SK-N-SH treated with all-trans-retinoic acid at 6 μM for 48 hours (cell line): ENCODE measurements around the gene HOXD8.

Experiments
- ATAC-seq: fragments of 200-7000 bp; cut with Tn5 transposase; 3 replicates; pipeline ENCODE4 v1.9.1; 2020; ENCODE audit warnings: mild to moderate bottlenecking, moderate library complexity
- ARNTL ChIP-seq: fragments of 450-650 bp; formaldehyde crosslinking; IDR thresholded peaks from 2 replicates; pipeline ENCODE4 v1.5.0; 2020; ENCODE audit warnings: low read depth, mild to moderate bottlenecking, moderate library complexity, borderline replicate concordance
- BACH2 ChIP-seq: fragments of 250-450 bp; sonication (Bioruptor Pico); IDR thresholded peaks from 2 replicates; pipeline ENCODE4 v1.9.0; 2021; ENCODE audit warnings: mild to moderate bottlenecking, borderline replicate concordance
- ESRRG ChIP-seq: fragments of 250-450 bp; sonication (Bioruptor Pico); IDR thresholded peaks from 2 replicates; pipeline ENCODE4 v1.6.1; 2021; ENCODE audit warnings: mild to moderate bottlenecking
- GLIS3 ChIP-seq: fragments of 250-450 bp; sonication (Bioruptor Pico); IDR thresholded peaks from 2 replicates; pipeline ENCODE4 v1.5.0; 2020; ENCODE audit warnings: mild to moderate bottlenecking, moderate library complexity
- ISL1 ChIP-seq: fragments of 250-450 bp; sonication (Bioruptor Pico); IDR thresholded peaks from 2 replicates; pipeline ENCODE4 v2.1.2; 2022; ENCODE audit warnings: mild to moderate bottlenecking, moderate library complexity
- OSR1 ChIP-seq: fragments of 250-450 bp; sonication (Bioruptor Pico); IDR thresholded peaks from 2 replicates; pipeline ENCODE4 v1.8.0; 2022; ENCODE audit warnings: moderate library complexity, mild to moderate bottlenecking, inconsistent platforms
- PPARA ChIP-seq: fragments of 250-450 bp; sonication (Bioruptor Pico); IDR thresholded peaks from 2 replicates; pipeline ENCODE4 v1.5.0; 2020; ENCODE audit warnings: mild to moderate bottlenecking, borderline replicate concordance
- RARB ChIP-seq: fragments of 250-450 bp; sonication (Bioruptor Pico); IDR thresholded peaks from 2 replicates; pipeline ENCODE4 v1.8.0; 2021; ENCODE audit warnings: mild to moderate bottlenecking, moderate library complexity
- SNAI2 ChIP-seq: fragments of 250-450 bp; sonication (Bioruptor Pico); IDR thresholded peaks from 2 replicates; pipeline ENCODE4 v1.5.0; 2020; ENCODE audit warnings: mild to moderate bottlenecking, moderate library complexity
- TCF4 ChIP-seq: fragments of 250-450 bp; sonication (Bioruptor Pico); IDR thresholded peaks from 2 replicates; pipeline ENCODE4 v1.8.0; 2021; ENCODE audit warnings: mild to moderate bottlenecking, moderate library complexity, borderline replicate concordance
- TOX ChIP-seq: fragments of 250-450 bp; sonication (Bioruptor Pico); IDR thresholded peaks from 2 replicates; pipeline ENCODE4 v1.8.0; 2021; ENCODE audit warnings: mild to moderate bottlenecking, moderate library complexity, borderline replicate concordance
- ZC3H10 ChIP-seq: fragments of 250-450 bp; sonication (Bioruptor Pico); IDR thresholded peaks from 2 replicates; pipeline ENCODE4 v1.5.1; 2021; ENCODE audit warnings: mild to moderate bottlenecking, moderate library complexity
- ZFP30 ChIP-seq: fragments of 450-650 bp; formaldehyde crosslinking; IDR thresholded peaks from 2 replicates; pipeline ENCODE4 v1.5.0; 2022; ENCODE audit warnings: mild to moderate bottlenecking, moderate library complexity
- ZNF565 ChIP-seq: fragments of 450-650 bp; formaldehyde crosslinking; conservative IDR thresholded peaks from 2 replicates; pipeline ENCODE4 v1.5.0; 2020; ENCODE audit warnings: low read depth, mild to moderate bottlenecking, moderate library complexity
- TF ChIP-seq, protein P1 (sequence below): fragments of 250-450 bp; sonication (Bioruptor Pico); IDR thresholded peaks from 2 replicates; pipeline ENCODE4 v1.8.0; 2020; ENCODE audit warnings: mild to moderate bottlenecking, moderate library complexity, borderline replicate concordance
- TF ChIP-seq, protein P2 (sequence below): fragments of 250-450 bp; sonication (Bioruptor Pico); IDR thresholded peaks from 2 replicates; pipeline ENCODE4 v1.5.1; 2020; ENCODE audit warnings: low read depth, mild to moderate bottlenecking, moderate library complexity
- TF ChIP-seq, protein P3 (sequence below): fragments of 250-450 bp; sonication (Bioruptor Pico); IDR thresholded peaks from 2 replicates; pipeline ENCODE4 v1.8.0; 2021; ENCODE audit warnings: low read depth, mild to moderate bottlenecking, moderate library complexity, borderline replicate concordance
- TF ChIP-seq, protein P4 (sequence below): fragments of 250-450 bp; sonication (Bioruptor Pico); IDR thresholded peaks from 2 replicates; pipeline ENCODE4 v1.5.1; 2021; ENCODE audit warnings: mild to moderate bottlenecking, moderate library complexity

The HOXD8 gene

DNA sequence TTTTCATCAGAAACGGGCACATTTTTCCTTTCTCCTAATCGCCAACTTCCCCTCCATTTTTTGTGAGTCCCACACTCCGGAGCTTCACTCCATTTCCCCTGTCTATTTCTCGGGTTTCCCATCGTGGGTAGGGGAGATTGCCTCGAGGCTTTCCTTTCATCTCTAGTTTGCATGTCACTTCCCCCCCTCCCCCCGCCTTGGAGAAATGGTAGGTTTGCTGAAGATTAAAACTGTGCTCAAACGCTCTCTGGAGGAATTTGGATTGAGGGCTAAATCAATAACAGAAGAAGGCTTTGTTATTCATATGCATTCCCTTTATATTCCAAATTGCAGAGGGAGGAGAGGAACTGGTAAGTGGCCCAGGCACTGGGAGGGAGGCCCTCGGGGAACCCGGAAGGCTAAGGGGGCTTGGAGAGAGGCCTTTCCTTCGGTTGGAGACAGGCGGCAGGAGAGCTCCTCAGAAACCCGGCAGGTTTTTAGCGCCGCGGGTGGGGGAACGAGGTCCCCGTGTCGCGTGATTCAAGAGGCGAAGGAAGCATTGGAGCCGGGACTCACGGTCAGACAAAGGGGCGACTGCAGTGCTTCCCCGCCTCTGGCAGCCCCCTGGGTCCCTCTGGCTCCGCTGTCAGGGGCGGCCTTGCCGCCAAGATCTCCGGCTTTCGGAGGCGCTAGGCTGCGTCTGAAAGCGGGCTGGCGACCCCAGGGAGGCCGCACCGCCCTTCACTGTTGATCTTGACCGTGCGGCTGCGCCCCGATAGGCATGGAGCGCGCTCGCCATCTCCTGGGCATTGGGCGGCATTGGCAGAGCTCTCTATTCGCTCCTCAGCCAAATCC, 32.3 kb upstream of the HOXD8 start (continued):
- TF ChIP-seq, protein P1, sequence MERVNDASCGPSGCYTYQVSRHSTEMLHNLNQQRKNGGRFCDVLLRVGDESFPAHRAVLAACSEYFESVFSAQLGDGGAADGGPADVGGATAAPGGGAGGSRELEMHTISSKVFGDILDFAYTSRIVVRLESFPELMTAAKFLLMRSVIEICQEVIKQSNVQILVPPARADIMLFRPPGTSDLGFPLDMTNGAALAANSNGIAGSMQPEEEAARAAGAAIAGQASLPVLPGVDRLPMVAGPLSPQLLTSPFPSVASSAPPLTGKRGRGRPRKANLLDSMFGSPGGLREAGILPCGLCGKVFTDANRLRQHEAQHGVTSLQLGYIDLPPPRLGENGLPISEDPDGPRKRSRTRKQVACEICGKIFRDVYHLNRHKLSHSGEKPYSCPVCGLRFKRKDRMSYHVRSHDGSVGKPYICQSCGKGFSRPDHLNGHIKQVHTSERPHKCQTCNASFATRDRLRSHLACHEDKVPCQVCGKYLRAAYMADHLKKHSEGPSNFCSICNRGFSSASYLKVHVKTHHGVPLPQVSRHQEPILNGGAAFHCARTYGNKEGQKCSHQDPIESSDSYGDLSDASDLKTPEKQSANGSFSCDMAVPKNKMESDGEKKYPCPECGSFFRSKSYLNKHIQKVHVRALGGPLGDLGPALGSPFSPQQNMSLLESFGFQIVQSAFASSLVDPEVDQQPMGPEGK (CRISPR knock-in tag): no peak
- TF ChIP-seq PPARA (CRISPR knock-in tag): no peak
- TF ChIP-seq, protein P2, sequence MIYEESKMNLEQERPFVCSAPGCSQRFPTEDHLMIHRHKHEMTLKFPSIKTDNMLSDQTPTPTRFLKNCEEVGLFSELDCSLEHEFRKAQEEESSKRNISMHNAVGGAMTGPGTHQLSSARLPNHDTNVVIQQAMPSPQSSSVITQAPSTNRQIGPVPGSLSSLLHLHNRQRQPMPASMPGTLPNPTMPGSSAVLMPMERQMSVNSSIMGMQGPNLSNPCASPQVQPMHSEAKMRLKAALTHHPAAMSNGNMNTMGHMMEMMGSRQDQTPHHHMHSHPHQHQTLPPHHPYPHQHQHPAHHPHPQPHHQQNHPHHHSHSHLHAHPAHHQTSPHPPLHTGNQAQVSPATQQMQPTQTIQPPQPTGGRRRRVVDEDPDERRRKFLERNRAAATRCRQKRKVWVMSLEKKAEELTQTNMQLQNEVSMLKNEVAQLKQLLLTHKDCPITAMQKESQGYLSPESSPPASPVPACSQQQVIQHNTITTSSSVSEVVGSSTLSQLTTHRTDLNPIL (CRISPR knock-in tag): no peak
- TF ChIP-seq, protein P3, sequence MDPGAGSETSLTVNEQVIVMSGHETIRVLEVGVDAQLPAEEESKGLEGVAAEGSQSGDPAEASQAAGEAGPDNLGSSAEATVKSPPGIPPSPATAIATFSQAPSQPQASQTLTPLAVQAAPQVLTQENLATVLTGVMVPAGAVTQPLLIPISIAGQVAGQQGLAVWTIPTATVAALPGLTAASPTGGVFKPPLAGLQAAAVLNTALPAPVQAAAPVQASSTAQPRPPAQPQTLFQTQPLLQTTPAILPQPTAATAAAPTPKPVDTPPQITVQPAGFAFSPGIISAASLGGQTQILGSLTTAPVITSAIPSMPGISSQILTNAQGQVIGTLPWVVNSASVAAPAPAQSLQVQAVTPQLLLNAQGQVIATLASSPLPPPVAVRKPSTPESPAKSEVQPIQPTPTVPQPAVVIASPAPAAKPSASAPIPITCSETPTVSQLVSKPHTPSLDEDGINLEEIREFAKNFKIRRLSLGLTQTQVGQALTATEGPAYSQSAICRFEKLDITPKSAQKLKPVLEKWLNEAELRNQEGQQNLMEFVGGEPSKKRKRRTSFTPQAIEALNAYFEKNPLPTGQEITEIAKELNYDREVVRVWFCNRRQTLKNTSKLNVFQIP (CRISPR knock-in tag): no peak
- no peak for TF ChIP-seq ZFP30
- TF ChIP-seq BACH2 (CRISPR knock-in tag): no peak
- no peak for TF ChIP-seq ZNF565
- no peak for TF ChIP-seq ESRRG (CRISPR knock-in tag)
- TF ChIP-seq, all 23 proteins: peak for 0

DNA sequence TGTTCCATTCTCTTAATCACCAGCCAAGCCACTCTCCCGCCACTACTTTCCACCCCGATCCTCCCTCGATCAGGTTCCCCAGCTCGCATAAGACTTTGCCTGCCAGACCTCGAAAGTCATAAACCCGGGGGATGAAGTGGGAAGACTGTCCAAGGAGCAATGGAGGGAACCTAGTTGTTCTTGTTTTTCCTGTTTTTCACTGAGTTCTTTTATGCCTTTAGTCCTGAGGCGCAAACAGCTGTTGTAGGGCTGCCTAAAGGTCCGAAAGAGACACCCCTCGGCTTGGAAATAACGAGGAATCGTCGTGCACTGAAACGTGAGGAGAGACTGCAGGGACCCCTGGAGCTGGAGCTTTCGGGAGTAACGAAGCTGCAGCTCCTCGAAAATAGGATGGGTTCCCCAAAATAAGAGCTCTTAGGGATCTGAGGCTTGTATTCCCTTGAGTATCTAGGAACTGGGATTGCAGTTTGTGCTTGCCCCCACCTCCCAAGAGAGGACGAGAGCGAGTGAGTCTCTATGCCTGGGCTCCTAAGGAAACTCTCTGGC, 31.6 kb upstream of the HOXD8 start:
- TF ChIP-seq ARNTL (CRISPR knock-in tag): no peak
- peak; percentile 5 for ATAC-seq

DNA sequence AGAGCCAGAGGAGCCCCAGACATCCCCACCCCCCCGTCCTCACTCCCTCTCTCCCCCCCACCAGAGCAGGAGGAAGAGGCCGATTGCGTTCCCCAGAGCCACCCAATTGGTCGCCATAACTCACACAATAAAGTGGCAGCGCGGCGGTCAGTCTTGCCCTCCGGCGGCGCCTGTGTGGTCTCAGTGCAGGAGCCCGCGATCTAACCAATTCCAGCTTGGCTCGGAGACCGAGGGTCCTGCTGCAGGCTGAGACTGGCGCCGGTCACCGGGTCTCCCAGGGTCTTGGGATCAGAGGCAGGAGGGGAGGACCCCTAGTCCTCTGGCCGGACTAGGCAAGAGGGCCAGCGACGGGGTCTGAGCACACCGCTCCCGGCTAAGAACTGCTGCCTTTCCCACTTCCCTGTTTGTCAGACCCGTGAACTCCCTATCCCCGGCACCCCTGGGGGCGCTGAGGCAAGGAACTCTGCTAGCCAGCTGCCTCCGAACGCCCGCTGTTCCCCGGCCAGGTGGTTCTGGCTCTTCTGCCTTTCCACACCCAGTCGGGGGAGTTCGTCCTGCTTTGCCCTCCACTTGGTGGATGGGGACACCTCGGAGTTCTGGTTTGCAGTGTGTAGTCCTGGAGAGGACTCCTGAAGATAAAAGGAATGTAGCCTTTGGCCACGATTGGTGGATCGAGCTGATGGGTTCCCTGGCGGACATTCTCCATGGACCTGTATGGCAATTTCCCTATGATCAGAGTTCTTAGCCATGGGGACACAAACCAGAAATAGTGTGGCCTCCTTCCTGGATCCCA, 30.9 kb upstream of the HOXD8 start:
- ATAC-seq: peak; percentile 23
- TF ChIP-seq, protein P3 (CRISPR knock-in tag): no peak
- no peak for TF ChIP-seq ARNTL (CRISPR knock-in tag)
- TF ChIP-seq RARB: no peak
- no peak for TF ChIP-seq OSR1 (CRISPR knock-in tag)
- TF ChIP-seq TOX (CRISPR knock-in tag): no peak
- TF ChIP-seq, protein P1 (CRISPR knock-in tag): no peak

DNA sequence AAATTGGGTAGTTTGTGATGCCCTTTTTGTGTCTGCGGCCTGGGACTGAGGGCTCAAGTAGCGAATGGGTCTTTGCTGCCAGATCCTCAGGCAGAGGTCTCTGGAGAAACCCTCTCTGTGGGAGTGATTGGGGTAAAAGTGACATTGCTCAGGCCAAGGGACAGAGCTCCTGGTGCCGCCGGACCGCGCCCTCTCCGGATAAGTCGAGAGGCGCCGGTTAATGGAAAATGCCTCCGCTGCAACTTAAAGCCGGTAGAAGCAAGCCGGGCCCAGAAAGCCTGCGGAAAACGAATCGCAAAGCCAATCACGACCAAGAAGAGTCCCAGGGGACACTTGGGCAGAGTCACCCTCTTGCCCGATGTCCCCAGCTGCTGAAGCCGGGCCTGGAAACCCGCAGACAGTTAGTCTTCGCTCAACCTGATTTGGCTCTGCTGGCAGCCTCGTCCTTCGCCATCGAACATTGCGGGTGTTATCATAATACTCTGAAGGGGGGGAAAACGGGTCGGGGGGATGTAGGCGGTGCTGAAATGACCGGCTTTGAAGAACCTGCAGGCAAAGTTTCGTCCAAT, 30.3 kb upstream of the HOXD8 start:
- no peak for TF ChIP-seq TOX (CRISPR knock-in tag)
- no peak for TF ChIP-seq TCF4 (CRISPR knock-in tag)
- TF ChIP-seq, protein P4, sequence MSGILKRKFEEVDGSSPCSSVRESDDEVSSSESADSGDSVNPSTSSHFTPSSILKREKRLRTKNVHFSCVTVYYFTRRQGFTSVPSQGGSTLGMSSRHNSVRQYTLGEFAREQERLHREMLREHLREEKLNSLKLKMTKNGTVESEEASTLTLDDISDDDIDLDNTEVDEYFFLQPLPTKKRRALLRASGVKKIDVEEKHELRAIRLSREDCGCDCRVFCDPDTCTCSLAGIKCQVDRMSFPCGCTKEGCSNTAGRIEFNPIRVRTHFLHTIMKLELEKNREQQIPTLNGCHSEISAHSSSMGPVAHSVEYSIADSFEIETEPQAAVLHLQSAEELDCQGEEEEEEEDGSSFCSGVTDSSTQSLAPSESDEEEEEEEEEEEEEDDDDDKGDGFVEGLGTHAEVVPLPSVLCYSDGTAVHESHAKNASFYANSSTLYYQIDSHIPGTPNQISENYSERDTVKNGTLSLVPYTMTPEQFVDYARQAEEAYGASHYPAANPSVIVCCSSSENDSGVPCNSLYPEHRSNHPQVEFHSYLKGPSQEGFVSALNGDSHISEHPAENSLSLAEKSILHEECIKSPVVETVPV (CRISPR knock-in tag): no peak
- TF ChIP-seq ZC3H10 (CRISPR knock-in tag): no peak
- TF ChIP-seq GLIS3: no peak
- TF ChIP-seq SNAI2 (CRISPR knock-in tag): no peak
- TF ChIP-seq ISL1: no peak
- no peak for ATAC-seq
